GM19023 (cell line): ENCODE results near the gene LRRK1.

Experiments used
- ATAC-seq: cut with Tn5 transposase; IDR thresholded peaks from one replicate; pipeline ENCODE4 v1.9.1; 2021; ENCODE audit warnings: mild to moderate bottlenecking, moderate library complexity; ENCODE audit not compliant: unreplicated experiment

The LRRK1 gene

GRCh38 chr15:101019366-101019896, 100.3 kb downstream of the LRRK1 start:
- ATAC-seq, result no peak

- ATAC-seq, result no peak
Measured at GRCh38 chr15:101020451-101020850, 101.3 kb downstream of the LRRK1 start.

- no peak for ATAC-seq
Measured at GRCh38 chr15:101020945-101021344, 101.8 kb downstream of the LRRK1 start.

- no peak for ATAC-seq
Measured at GRCh38 chr15:101022306-101022705, 103.1 kb downstream of the LRRK1 start.

GRCh38 chr15:101022876-101023275, 103.7 kb downstream of the LRRK1 start:
- no peak for ATAC-seq

GRCh38 chr15:101023501-101024072, 104.4 kb downstream of the LRRK1 start:
- ATAC-seq, result no peak

GRCh38 chr15:101024073-101024695, 105.0 kb downstream of the LRRK1 start:
- no peak for ATAC-seq

GRCh38 chr15:101024706-101025500, 105.7 kb downstream of the LRRK1 start:
- no peak for ATAC-seq

GRCh38 chr15:101025501-101025885, 106.3 kb downstream of the LRRK1 start:
- no peak for ATAC-seq

GRCh38 chr15:101025896-101026631, 106.9 kb downstream of the LRRK1 start:
- ATAC-seq, result no peak

GRCh38 chr15:101026656-101027272, 107.6 kb downstream of the LRRK1 start:
- no peak for ATAC-seq

GRCh38 chr15:101027273-101027901, 108.2 kb downstream of the LRRK1 start:
- ATAC-seq, result no peak

GRCh38 chr15:101027920-101028319, 108.8 kb downstream of the LRRK1 start:
- ATAC-seq, result no peak

- ATAC-seq, result no peak
Measured at GRCh38 chr15:101028321-101028720, 109.2 kb downstream of the LRRK1 start.

- ATAC-seq, result no peak
Measured at GRCh38 chr15:101028772-101029438, 109.7 kb downstream of the LRRK1 start.

GRCh38 chr15:101029971-101030661, 111.0 kb downstream of the LRRK1 start:
- ATAC-seq, result no peak

GRCh38 chr15:101031213-101031612, 112.1 kb downstream of the LRRK1 start:
- no peak for ATAC-seq

GRCh38 chr15:101033801-101034200, 114.6 kb downstream of the LRRK1 start:
- no peak for ATAC-seq

- ATAC-seq, result no peak
Measured at GRCh38 chr15:101035611-101036010, 116.5 kb downstream of the LRRK1 start.
